CD1c-positive myeloid dendritic cell (primary cell): ENCODE results near the gene ACSS1.
A peak's percentile ranks its signal among the peaks of the same experiment; 100 is the strongest.

ENCODE experiments used
- DNase-seq: peaks from one replicate; pipeline ENCODE4 v3.0.0-alpha.2; 2016; ENCODE audit errors: extremely low spot score

ACSS1 gene

DNA sequence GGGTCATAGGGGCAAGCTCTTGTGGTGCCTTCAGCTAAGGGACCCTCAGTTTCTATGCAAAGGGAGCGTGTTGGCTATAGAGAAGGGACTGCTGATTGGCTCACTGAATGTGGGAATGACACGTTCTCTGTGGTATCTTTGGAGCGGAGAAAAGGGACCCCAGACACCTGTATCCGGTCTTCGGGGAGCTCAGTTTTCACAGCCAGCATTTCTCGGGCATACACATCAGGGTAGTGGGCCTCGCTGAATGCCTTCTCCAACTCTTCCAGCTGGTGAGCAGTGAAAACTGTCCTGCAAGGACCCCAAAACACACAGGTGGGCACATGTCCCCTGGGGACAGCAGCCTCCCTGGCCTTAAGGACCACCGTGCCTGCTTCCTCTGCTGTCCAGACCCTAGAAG is 20.7 kb upstream of the ACSS1 start:
- no peak for DNase-seq

DNA sequence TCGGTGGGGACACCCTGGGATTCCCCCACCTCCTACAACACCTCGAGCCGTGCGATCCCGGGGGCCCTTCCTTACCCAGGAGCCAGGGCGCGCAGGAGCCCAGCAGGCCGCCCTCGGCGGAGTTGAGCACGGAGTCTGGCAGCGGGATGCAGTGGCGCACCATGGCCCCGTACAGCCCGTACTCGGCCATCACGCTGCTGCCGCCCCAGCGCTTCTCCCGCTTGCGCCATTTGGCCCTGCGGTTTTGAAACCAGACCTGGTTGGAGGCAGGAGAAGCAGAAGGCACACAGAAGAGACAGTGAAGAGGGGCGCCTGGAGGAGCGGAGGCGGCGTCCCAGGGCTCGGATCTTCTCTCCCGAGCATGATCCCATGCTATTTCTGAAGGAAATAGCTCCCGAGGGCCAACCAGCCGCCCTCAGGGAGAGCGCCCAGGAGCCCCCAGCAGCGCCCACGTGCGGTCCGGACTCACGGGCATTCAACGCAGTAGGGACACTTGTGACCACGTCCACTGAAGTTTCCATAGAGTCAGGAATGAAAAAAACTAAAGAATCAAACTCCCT is 19.8 kb upstream of the ACSS1 start:
- peak; percentile 12 for DNase-seq

DNA sequence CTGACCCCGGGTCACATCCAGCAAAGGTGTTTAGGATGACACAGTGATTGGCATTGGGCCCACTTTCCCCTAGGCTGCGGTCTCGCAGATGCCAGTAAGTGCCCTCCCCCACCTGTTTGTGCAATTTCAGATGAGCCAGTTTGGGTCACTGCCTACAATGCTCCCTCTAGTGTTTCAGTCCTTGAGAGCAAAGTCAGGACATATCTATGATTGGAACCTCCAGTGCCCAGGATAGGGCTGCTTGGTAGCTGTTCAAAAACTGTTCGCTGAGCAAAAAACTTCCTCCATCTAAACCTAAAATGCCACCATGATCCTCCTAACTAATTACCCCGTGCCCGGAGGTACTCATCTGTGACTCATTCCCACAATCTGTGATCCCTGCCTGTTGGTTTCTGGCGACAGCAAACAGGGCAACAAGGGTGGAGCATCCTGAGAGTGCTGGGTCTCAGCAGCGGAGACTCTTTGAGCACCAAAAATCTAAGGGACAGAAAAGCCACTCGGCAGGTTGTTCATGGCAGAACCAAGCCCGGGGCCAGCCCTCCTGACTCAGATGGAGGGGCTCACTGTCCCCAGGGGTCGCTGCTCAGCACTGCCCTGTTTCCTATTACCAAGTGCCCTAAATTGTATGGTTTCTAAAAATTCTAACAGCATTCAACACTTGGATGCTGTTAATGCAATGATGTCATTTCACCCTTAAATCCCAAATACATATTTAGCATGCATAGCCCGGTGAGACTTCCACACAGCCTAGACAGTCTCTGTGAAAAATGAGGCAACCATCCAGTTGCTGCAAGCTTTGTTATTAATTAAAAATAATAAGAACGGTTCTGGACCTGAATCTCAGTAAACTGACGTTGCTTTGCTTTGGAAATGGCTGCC is 19.0 kb upstream of the ACSS1 start:
- no peak for DNase-seq

DNA sequence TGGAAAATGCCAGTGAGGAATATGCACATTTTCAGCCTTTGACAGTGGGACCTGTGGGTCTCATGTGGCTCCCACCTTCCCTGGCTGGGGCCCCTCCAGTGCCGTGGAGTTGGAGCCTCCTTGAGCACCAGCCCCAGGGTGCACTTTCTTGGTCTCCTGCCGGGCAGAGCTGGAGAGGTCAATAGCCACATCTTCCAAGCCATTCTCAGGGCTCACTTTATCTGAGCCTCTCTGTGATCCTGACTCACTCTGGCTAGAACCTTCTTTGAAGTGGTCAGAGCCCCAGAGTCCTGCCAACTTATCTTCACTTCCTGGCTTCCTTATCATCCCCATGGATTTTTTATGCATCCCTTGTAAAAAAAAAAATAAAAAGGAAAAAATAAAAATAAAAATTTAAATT is 18.3 kb upstream of the ACSS1 start:
- DNase-seq, result no peak

DNA sequence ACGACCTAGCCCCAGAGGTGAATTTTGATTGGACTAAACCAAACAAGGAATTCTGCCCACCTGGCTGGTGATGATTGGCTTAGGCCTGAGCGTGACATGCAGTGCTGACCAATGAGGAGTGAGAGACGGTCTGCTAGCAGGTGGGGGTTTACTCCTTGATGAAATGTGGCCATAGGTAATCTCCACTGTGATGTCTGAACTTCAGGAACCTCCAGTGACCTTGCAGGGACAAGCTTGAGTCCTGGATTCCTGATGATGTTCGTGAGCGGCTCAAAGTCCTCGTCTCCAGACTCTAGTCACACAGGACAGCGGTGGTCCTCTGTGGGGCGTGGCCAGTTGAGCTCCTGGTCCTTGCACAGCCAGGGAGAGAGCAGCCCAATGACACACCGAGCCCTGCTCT is 15.6 kb upstream of the ACSS1 start:
- no peak for DNase-seq

DNA sequence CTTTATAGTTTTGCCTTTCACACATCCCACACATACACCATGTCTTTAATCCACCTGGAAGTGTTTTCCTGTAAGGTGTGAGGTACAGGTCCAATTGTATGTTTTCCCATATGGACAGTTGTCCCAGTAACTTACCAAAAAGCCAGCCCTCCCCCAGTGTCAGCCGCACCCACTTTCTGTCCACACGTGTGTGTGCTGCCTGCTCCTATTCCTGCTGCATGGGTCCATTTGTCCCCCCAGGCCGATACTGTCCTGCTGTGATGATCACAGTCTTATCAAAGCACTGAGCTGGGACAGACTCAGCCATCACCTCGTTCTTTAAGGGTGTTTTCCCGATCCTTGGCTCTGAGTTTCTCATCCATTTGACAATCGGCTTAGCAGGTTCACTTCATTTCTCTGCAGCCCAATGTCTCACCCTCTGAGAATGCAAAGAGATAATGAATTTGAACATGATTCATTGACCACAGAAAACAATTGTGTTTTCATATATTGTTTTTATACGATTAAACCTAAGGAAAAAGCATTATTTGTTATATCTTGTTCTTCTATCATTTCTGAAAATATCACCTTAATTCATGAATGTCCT is 14.4 kb upstream of the ACSS1 start:
- no peak for DNase-seq

DNA sequence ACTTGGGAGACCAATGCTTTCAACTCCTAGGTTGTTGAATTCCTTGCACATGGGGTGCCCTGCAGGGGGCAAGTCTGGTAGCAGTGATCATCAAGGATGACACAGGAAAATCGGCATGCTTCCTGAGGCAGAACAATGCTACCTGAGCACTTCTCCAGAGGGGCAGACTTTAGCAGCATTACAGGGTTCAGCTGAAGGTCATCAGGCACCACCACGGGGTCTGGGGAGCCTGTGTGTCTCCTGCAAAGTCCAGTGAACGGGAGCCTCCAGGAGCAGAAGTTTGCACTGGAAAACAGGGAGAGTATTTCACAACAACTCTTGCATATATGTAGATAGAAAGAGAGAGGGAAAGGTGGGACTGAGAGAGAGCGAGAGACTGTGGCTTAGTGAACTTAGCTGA is 13.8 kb upstream of the ACSS1 start:
- no peak for DNase-seq

DNA sequence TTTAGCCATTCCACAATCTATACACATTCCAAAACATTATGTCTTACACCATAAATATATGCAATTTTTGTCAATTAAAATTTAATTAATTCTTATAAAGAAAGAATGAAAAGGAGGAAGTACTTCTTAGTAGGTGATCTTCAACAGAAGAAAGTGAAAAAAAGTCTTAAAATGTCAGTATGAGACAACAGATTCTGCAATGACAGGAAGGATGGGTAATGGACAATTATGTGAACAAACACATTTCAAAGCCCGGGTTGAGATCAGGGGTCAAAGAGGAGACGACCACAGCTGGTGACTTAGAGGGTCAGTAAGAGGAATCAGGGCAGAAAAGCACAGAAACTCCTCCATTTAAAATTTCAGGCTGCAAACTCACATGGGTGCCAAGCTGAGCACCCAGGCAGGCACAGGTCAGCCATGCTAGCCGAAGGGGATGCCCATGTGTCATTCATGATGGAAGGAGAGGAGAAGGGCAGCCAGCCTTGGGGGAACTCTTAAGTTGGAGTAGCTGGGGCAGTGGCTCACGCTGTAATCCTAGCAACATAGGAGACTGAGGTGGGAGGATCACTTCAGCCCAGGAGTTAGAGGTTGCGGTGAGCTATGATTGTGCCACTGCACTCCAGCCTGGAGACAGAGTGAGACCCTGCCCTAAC is 13.0 kb upstream of the ACSS1 start:
- DNase-seq, result no peak

DNA sequence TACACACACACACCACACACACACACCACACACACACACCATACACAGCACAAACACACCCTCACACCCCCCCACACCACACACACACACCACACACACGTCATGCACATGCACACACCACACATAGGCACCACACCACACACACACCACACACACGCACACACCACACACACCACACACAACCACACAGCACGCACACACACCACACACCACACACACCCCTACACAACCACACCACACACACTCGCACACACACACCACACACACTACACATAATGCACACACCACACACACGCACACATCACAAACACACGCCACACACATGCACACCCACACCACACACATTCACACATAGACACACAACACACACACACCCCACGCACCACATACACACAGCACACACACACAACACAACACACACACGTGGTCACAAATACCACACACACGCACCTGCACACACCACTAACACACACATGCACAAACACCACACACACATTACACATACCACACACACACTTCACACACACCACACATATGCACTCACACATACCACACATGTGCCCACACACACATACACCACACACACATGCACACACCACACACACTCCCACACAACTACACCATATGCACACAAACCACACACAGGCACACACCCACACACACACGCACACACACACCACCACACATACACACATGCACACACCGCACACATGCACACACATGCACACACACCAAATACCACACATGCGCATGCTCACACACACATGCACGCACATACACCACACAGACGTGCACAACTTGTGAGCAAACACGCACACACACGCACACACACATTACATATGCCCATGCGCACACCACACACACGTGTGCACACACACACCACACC is 9.4 kb upstream of the ACSS1 start:
- no peak for DNase-seq

DNA sequence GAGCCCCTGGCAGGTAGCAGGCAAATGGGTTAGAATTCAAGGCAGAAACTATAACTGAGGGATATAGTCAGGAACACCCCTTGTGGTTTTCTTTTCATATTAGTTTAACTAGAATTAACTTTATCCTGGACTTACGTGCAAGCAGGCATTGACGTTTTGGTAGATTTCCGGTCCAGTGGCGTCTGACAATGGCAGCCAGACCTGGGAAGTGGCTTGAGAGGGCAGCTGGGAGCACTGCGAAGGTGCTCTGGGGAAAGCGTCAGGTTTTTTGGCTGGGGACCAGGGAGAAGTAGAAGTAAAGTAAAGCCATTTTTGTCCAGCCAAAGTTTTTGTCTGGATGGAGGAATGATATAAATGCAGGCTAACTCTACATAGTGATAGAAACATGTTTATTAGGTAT is 8.4 kb upstream of the ACSS1 start:
- DNase-seq, result no peak

DNA sequence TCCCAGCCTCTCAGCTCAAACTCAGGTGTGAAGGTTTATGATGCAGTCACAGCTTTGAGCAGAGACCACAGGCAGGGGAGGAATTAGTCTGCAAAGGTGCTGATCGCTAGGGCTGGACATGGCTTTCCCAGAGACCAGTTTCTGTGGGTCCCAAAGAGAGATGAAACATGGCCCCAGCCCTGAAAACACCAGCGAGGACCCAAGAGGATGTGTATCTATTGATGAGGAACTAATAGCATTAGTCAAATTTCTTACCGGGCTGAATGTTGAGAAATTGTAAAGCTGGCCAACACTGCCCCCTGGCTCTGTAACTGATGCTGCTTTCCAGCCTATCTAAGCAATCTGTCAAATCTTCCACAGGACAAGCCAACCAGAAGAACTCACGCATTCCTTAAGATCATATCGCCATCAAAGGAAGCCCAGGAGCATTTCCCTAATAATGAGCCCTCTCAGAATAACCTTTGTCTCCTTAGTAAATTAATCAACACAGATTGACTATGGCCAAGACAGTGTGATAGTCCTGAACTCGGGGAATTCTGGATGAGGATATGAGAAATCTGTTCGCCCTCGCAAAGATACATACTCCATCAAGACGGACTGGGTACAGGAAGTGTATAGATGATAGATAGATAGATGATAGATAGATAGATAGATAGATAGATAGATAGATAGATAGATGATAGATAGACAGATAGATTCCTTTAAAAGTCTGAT is 7.8 kb upstream of the ACSS1 start:
- peak; percentile 82 for DNase-seq

DNA sequence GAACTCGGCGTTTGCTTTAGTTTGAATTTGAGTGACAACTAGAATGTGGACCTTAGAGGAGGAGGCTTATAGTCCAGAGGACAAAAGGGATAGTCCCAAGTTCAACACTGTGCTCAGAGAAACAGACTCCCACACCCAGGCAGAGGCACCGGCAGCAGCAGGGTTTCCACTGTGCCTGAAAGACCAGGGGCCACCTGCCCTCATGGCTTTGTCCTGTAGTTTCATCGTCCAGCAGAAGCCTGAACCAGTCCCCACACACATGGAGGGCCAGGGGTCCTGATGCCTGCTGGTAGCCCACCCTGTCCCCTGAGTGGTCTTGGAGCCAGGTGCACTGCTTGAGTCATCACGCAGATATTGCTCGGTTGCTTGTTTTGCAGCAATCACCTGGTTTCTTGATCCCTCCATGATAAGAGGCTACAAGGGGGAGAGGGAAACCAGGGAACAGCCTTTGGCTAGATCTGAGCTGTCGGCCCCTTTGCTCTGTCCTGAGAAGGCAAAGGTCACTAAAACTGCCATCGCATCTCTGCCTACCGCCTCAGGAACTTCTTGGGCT is 7.2 kb upstream of the ACSS1 start:
- DNase-seq, result no peak

DNA sequence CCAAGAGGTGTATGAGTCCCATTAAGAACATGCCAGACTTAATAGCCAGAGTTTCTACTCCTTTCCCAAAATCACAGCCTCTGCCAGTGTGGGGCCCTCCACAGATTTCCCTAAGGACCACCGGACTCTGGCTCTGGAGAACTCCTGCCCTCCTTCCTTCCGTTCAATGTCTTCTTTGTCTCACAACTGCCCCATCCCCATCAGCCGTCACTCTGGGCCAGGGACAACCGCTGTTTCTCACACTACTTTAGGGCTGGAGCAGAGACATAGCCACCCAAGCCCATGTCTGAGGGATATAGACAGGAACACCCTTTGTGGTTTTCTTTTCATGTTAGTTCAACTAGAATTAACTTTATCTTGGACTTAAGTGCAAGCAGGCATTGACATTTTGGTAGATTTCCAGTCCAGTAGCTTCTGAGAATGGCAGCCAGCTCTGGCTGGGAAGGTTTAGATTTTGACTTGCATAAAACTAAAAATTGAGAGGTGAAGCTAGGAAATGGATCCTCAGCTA is 6.7 kb upstream of the ACSS1 start:
- DNase-seq, result no peak

DNA sequence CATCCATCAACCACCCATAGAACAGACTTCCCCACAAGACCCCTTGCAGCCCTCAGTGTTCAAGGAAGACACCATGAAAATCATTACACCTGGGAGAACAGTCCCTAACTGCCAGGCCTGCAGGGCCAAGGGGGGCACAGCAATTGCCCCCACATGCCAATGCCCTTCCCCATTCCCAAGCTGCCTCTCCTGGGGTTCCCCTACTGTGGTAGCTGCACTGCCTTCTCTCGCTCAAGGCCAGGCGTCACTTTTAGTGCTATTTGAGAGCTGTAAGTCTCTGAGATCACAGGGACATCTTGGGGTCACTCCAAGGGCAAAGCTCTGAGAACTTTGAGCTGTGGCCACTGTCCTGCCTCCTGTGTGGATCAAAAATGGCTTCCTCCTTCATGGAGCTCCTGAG is 6.0 kb upstream of the ACSS1 start:
- no peak for DNase-seq

DNA sequence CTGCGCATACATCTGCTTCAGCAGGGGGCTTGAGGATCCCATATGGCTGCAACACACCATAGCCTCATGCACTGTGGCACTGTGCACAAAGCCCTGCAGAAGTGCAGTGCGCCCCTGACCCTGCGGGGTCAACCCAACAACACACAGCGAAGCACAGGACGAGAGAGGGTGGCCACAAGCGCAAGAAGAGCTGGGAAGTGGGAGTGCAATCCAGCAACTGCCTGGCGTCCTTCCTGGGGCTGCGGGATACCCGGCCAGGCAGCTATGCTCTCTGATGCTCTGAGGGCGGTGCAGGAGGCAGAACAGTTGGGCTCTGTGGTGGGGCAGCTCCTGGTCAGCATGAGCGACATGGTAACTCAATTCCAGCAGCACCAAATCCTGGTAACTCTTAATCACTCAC is 5.6 kb upstream of the ACSS1 start:
- DNase-seq, result no peak

DNA sequence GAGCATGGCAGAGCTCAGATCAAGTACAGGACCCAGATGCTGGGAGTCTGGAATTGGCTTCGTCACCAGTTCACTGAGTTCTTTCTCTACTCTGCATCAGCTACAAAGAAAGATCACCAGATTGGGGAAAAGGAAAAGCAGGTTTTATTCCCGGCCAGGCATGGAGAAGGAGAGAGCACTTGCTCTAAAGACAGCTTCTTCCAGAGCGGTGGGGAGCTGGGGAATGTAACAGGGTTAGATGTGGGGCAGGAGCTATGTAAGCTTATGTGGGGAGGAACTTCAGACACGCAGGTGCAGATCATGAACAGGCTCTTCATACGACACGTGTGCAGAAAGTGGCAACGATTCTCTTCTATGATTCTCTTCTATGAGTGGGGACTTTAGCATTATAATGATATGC is 4.9 kb upstream of the ACSS1 start:
- DNase-seq, result no peak

DNA sequence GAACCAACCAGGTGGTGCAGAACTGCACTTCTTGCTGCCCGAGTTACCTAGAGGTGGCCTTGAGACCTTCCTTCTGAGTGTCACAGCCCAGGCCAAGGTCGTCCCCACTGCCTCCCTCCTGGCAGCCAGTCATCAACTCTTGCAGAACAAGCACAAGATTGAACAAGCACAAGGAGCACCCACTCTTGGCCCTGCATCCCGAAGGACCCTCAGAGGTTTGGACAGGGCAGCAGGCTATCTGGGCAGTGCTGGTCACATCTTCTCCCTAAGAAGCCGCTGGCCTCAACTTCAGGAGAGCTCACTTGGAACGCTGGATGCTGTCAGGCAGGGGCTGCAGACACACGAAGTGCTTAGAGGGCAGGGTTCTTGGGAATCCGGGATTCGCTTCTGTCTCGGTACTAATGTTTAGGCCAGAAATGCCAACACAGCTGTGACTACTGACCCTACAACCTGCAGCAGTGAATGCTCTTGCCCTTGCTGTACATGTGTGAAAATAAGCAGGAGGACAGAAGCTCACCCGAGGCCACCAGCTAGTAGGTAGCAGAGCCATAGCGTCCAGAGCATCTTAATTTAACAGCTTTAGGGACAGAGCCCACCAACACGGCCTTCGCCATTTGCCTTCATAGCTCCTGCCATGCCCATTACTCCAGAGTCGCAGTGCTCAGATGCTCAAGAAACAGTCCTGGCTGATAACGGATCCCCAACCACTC is 4.0 kb upstream of the ACSS1 start:
- DNase-seq, result no peak

DNA sequence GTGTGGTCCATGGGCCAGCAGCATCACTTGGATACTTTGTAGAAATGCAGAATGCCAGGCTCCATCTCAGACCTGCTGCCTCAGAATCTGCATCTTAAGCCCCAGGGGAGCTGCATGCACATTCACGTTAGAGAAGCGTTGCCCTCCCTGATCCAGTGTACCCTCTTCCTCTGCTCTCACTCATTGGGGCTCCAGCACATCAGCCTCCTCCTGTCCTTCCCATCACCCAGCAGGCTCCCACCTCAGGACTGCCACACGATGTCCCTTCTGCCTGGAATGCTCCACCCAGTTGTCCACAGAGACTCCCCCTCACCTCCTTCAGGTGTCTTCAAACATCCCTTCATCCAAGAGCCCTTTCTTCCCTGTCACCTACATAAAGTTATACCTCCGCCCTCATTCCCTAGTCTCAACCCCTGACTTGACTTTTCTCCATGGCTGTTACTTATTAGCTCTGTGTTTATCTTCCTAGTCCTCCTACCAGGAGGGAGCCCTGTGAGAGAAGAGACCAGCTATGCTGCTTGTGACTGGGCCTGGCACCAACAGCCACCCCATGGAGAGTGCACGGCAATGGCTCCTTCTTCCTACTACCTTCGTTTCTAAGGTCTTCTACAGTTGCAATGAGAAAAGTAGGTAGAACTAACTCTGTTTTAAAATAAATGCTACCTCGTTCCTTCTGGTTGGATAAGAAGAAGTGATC is 3.3 kb upstream of the ACSS1 start:
- DNase-seq, result no peak

DNA sequence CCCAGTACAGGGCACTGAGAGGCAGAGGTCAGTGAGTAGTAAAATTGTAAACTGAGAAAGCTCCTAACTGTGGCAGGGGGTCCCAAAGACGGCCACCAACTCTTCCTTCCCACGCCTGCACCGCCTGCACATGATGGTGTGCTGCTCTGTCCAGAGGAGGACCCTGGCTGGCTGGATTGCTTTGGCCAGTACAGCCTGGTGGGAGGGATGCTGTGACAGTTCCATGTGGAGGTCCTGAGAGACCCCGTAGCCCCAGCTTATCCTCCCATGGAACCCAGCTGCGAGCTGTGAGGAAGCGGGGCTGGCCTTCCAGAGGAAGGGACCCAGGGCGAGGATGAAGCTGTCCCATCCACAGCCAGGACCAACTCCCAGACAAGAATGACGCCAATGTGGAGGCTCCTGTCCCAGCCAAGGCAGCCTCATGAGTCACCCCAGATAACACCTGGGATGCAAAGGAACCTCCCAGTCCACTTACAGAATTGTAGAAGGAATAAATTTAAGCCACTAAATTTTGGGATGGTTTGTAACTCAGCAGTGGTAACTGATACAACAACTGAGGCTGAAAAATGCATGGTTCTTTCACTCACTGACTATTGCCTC is 2.0 kb upstream of the ACSS1 start:
- no peak for DNase-seq
